GM18505 (cell line): ENCODE results near the gene SEZ6L2.
"Not testable (repeated sequence)": the region's sequence is repeated elsewhere in the genome, so short reads cannot be mapped to it uniquely, and the experiment has no call there.

Experiments
- ATAC-seq: cut with Tn5 transposase; IDR thresholded peaks from one replicate; pipeline ENCODE4 v1.9.1; 2021; ENCODE audit not compliant: unreplicated experiment
- POLR2A ChIP-seq: IDR thresholded peaks from 4 replicates; pipeline ENCODE4 v1.6.1; 2011; ENCODE audit warnings: borderline replicate concordance; ENCODE audit not compliant: insufficient read depth, insufficient read length; ENCODE audit errors: extremely low read depth

SEZ6L2 gene

DNA sequence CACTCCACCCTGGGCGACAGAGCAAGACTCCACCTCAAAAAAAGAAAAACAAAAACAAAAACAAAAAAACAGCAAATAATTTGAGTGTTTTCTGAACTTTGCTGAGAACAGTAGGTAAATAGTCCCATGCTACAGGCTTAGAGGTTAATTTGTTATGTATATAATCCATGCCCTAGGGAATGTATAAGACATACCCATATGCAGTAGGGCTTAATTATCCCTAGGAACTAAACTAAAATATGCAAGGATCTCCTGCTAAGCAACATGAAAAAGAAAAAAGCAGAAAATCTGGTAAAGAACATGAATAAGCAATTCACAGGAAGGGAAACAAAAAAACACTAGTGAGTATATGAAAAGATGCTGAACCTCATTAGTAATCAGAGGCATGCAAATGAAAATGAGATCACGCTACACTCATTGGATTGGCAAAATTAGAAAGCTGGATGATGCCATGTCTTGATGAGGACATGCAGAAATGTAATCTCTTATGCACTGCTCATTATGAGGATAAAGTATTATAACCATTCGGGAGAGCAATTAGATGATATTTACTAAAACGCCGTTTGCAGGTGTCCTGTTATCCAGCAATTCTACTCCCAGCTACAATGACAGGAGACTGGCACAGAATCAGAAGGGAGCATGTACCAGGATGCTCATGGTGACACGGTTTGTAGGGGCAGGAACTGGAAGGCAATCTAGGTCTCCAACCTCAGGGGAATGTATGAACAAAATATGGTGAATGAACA is 21.1 kb upstream of the SEZ6L2 start:
- TF ChIP-seq POLR2A = no peak
- no peak for ATAC-seq

DNA sequence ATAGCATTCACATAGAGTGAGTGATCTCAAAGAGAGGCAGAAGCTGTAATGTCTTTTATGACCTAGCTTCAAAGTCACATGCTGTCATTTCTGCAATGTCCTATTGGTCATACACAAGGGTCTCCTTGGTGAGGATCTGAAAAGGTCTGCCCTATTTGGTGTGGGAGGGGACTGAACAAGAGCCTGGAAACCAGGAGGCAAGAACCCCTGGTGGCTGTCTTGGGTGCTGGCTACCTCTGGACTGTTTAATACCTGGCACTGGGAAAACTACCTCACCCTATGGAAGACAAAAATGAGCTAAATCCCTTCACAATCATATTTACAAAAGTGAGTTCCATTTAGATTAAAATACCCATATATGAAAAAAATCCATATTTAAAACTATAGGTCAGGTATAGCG is 17.6 kb upstream of the SEZ6L2 start:
- no peak for TF ChIP-seq POLR2A
- no peak for ATAC-seq

DNA sequence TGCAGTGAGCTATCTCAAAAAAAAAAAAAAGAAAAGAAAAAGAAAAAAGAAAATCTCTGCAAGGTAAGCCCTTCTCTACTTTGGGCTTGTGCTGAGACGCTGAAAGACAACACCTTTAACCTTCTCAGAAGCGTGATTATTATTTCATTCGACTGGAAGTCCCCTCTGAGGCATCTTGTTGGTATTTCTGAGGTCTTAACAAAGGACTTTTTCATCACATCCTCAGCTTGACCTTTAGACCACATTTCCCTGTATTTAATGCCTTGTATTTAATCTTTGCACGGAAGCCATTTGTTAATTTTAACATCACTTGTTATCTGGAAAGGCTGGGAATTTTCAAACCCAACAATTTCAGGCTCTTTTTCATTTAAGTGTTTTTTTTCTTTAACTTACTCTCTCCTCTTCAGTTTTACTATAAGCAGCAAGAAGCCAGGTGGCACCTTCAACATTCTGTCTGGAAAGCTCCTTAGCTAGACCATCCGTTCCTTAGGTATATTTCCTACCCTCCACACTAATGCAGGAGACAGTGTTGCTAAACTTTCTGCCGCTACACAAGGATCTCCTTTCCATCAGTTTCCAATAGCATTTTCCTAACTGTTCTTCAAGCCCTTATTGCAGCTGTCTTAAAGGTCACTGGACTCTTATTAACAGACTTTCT is 16.4 kb upstream of the SEZ6L2 start:
- ATAC-seq = no peak
- no peak for TF ChIP-seq POLR2A

DNA sequence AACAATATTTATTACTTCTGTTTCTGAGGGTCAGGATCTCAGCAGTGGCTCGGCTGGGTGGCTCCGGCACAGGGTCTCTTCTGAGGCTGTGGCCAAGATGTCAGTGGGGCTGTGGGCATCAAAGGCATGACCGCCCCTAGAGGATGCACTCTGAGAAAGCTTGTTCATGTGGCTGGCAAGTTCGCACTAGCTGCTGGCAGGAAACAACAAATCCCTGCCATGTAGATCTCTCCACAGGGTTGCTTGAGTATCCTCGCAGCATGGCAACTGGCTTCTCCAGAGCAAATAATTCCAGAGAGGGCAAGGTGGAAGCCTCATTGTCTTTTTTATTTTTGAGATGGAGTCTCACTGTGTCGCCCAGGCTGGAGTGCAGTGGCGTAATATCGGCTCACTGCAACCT is 14.2 kb upstream of the SEZ6L2 start:
- TF ChIP-seq POLR2A = no peak
- ATAC-seq = no peak

DNA sequence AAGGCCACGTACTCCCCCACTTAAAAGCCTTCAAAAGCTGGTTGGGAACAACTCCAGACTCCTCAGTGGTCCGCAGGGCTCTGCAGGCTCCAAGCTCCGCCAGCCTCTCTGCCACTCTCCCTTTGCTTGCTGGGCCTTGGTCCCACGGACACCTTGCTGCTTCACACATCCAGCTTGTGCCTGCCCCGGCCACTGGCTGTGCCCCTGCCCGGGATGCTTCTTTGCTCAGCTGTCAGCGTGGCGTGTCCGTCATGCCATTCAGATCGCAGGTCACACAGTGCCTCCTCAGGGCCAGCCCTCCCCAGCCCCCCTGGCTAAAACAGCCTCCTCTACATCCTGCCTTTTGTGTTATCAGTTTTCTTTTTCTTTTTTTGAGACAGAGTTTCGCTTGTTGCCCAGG is 12.7 kb upstream of the SEZ6L2 start:
- no peak for TF ChIP-seq POLR2A
- no peak for ATAC-seq

DNA sequence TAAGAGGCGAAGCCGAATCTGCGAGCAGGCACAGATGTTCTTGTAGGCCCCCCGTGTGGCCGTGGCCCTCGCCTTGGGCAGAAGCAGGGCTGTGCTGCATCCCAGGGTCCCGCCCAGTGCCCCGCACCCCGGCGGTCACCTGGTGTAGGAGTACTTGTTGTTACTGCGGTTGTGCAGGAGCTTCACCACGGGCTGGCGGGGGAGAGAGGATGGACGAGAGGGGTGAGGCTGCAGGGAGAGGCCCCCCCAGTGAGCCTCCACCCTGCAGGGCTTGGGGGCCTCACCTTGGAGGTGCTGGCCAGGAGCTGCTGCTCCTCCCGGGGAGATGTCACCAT is 12.3 kb upstream of the SEZ6L2 start:
- ATAC-seq = no peak
- no peak for TF ChIP-seq POLR2A

DNA sequence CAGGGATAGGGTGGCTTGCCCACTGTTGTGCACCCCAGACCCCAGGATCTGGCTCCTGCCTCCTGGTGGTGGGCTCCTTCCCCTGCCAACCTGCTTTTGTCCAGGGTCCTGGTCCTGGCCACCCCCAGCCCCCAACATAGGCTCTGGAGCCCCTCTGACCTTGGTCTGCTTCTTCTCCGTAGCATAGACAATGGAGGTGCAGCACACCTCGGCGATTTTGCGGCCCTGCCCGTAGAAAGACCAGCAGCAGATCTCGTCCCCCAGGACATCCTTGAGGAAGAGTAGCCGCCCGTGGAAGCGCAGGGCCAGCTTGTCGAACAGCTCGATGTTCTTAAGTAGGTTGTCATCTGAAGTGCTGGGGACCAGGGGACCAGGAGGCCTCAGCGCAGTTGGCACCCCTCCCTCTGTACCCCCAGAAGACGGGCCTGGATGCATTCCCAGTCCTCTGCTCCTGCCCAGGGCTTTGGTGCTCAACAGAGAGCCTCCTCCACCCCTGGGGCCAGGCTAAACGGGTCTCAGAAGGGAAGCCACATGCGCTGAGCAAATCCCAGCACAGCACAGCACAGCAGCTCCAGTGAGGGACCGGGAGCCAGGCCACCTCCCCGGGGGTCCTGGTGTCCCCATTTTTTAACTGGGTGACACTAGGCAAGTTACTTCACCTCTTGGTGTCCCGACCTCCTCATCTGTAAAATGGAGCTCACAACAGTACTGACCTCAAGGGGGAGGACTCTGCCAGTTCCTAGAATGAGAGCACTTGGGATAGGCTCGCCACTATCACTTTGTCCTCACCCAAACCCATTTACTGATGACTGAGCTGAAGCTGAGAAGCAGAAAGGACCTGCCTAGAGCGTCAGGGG is 11.7 kb upstream of the SEZ6L2 start:
- no peak for TF ChIP-seq POLR2A
- no peak for ATAC-seq

DNA sequence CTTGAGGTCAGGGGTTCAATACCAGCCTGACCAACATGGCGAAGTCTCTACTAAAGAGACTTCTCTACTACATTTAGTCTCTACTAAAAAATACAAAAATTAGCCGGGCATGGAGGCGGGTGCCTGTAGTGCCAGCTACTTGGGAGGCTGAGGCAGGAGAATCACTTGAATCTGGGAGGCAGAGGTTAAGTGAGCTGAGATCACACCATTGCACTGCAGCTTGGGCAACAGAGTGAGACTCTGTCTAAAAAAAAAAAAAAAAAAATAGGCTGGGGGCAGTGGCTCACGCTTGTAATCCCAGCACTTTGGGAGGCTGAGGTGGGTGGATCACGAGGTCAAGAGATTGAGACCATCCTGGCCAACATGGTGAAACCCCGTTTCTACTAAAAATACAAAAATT is 10.5 kb upstream of the SEZ6L2 start:
- not testable (repeated sequence) for ATAC-seq

DNA sequence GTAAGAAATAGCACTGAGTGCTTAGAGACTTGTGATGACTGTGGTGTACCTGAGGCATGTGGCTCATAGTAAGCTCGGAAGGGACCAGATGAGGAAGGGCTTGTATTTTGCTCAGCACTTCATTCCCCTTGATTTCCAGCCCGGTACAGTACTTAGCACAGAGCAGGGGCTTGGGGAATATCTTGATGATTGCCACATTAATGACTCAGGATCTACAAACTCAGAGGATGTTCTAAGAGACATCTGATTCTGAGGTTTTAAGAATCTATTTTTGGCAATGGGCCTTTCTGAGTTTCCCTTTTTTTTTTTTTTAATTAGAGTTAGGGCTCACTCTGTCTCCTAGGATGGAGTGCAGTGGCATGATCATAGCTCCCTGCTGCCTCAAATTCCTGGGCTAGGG is 10.0 kb upstream of the SEZ6L2 start:
- ATAC-seq = no peak
- TF ChIP-seq POLR2A = no peak

DNA sequence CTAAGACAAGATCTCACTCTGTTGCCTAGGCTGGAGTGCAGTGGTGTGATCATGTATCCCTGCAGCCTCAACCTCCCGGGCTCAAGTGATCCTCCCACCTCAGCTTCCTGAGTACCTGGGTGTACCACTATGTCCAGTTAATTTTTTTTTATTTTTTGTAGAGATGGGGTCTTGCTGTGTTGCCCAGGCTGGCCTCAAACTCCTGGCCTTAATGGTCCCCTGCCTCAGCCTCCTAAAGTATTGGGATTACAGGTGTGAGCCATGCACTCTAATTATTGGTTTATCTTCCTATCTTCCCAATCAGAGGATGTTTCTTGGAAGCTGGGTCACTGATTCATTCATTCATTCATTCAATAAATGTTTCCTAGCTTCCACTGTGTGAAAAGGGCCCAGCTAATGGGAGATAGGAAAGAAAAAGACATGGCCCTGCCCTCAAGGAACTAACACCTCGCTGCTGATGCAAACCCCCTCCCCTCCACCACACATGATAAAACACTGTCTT is 9.4 kb upstream of the SEZ6L2 start:
- TF ChIP-seq POLR2A = no peak
- ATAC-seq = no peak

DNA sequence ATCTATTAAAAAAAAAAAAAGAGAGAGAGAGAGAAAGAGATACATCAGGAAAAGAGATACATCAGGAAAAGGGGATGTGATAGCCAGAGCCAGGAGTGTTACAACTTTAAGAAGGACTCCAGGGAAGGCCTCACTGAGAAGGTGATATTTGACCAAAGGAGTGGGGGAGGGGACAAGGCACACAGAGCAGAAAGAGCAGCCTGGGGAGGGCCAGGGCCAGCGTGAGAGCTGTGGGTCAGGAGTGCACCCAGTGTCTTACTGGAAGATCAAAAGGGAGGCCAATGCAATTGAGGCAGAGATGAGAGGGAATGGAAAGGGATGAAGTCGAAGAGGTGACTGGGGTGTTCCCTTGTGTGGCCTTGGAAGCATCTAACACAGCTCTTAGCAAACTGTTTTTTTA is 8.6 kb upstream of the SEZ6L2 start:
- no peak for ATAC-seq
- TF ChIP-seq POLR2A = no peak

DNA sequence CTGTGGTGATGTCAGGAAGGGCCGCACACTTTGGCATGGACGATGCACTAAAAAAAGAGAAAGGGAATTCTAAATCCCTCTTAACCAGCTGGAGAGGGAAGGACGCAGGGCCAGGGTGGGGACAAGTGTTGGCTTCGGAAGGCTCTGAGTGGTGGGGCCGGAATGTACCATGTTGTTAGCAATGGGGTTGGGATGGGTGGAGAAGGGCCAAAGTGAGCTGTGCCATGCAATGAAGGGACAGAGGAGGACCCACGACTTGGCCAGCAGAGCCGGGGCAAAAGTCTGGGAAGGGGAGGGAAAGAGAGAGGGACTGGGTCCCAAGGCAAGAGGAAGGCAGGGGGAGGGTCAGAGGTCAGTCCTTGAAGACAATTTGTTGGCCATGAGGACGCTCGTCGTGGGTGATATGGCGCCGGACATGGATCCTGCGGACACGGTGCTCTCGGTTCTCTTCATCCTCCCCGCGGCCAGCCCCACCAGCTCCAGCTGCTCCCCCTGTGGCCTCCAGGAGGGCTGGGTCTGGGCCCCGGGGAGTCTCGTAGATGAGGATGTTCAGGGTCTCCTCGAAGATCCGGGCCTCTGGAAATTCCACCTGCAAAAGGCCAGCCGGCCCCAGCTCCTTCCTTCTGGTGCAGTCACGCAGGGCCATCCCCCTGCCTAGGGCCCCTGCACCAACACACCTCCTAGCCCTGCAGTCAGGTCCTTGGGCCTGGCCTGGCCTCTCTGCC is 7.3 kb upstream of the SEZ6L2 start:
- ATAC-seq = no peak
- TF ChIP-seq POLR2A = no peak

DNA sequence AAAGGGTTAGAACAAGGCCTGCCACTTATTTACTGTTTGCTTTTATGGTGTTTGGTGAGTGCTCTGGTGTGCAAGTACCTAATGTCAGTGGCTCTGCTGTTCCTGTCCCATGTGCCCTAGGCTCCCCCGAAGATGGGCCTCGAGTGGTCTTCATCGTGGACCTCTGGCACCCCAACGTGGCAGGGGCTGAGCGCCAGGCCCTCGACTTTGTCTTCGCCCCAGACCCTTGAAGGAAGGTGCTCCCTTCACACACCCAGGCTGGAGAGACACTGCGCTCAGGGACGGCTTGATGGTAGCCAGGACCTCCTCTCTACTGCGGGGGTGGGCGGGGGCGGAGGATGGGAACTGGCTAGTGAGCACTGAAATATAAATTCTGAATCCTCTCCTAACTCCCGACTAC is 6.3 kb upstream of the SEZ6L2 start:
- no peak for ATAC-seq

More for the DNA sequence above, 6.3 kb upstream of the SEZ6L2 start:
- no peak for TF ChIP-seq POLR2A
